Adrenal gland (tissue), 12 donors: ENCODE data around the gene OSCP1. TPM values are rescaled to one million over a fixed set of nuclear protein-coding genes. Genes with fewer than 3 reads are reported as not detected.

Experiments
- DNase-seq, 7 donors: peaks; one replicate each; pipeline ENCODE4 v3.0.0-alpha.2; 2019 to 2020
- H3K27ac ChIP-seq, 5 donors: fragments of 200-600 bp; sonication (generic) in 4 of 5; 1 replicate in 3 of 5; 2 replicates in 2 of 5; pipeline versions ENCODE4 v1.5.1 to v1.8.0; 2016 to 2020; ENCODE audit warnings: mild to moderate bottlenecking in 1 of 5
- H3K27me3 ChIP-seq: fragments of 200-600 bp; 2 replicates; pipeline ENCODE4 v1.8.0; 2021
- H3K36me3 ChIP-seq, 2 donors: fragments of 200-600 bp; replicated peaks in 1 of 2; 1 replicate in 1 of 2; 2 replicates in 1 of 2; pipeline versions ENCODE4 v1.5.1 to v1.8.0; 2018 to 2022
- H3K4me1 ChIP-seq, 2 donors: fragments of 200-600 bp; replicated peaks in 1 of 2; 1 replicate in 1 of 2; 2 replicates in 1 of 2; pipeline versions ENCODE4 v1.5.1 to v1.8.0; 2018 to 2021
- H3K4me3 ChIP-seq, 4 donors: fragments of 200-600 bp; sonication (generic) in 3 of 4; one replicate each; pipeline ENCODE4 v1.5.1; 2016 to 2018
- H3K9me3 ChIP-seq, 3 donors: fragments of 200-600 bp; sonication (generic) in 1 of 3; replicated peaks in 1 of 3; 1 replicate in 2 of 3; 2 replicates in 1 of 3; pipeline versions ENCODE4 v1.5.1 to v1.8.0; 2016 to 2021
- POLR2A ChIP-seq, 2 donors: fragments of 450-650 bp; IDR thresholded peaks; one replicate each; pipeline ENCODE4 v1.6.1; 2017; ENCODE audit warnings: antibody characterized with exemption in 2 of 2, mild to moderate bottlenecking in 2 of 2, moderate library complexity in 1 of 2
- WGBS, 4 donors: extraction: QIAGEN DNeasy Blood & Tissue Kit in 2 of 4; methylation state at CpG; one replicate each; pipeline versions ENCODE4 v1.1.5 to v1.1.7; 2013 to 2017; 5-methylcytosine and 5-hydroxymethylcytosine counted together
- intact Hi-C, 2 donors: fragments of 100-400 bp; cut with DNase I; formaldehyde crosslinking; loops; one replicate each; pipeline versions ENCODE4 v1.14.1 to v1.15.0; 2022 to 2023
- polyA plus RNA-seq, 3 donors: library from polyadenylated mRNA; stranded (reverse); fragments of 200-250 nt in 2 of 3; fragments of 350-450 nt in 1 of 3; fragmentation: Illumina TruSeq in 1 of 3; extraction: RNeasy Lipid Tissue Mini Kit (QIAGEN cat#74804) in 1 of 3; gene quantifications; one replicate each; pipeline ENCODE4 v1.2.3, GENCODE V29; 2013 to 2014
- total RNA-seq, 9 donors: library from RNA; depleted of rRNA in 4 of 9; stranded (reverse); fragments of >200 nt in 4 of 9; fragments of 120-200 nt in 1 of 9; fragmentation: NEBNext Ultra II Directional in 1 of 9; extraction: Animal tissue kit (Norgen Biotek cat#: 25700) in 1 of 9; gene quantifications; one replicate each; pipeline versions ENCODE4 v1.1.0 to v1.2.4, GENCODE V29; 2013 to 2023
- TF ChIP-seq, protein P1 (sequence below), 6 experiments: fragments of 450-650 bp in 4 of 6; fragments of 200-600 bp in 2 of 6; sonication (generic) in 1 of 6; IDR thresholded peaks; 1 replicate in 5 of 6; 2 replicates in 1 of 6; pipeline versions ENCODE4 v1.5.1 to v1.8.0; 2016 to 2021; ENCODE audit warnings: antibody characterized with exemption in 6 of 6, mild to moderate bottlenecking in 2 of 6, moderate library complexity in 1 of 6
- donor health status: healthy with polysubstance abuse.
- donor health status: Bipolar disorder and iron deficiency.
- donor health status: DM: yes; HTN: yes; CAD: no.
- donor health status: DM: no; HTN: no; CAD: no.
- donor health status: DM: no; HTN: no; CAD: no.
- donor health status: DM: yes; HTN: yes; CAD: no.

Gene OSCP1
- total and polyA plus RNA-seq, 12 donors, result 5.5 to 29.9 (median 11.6) TPM

DNA sequence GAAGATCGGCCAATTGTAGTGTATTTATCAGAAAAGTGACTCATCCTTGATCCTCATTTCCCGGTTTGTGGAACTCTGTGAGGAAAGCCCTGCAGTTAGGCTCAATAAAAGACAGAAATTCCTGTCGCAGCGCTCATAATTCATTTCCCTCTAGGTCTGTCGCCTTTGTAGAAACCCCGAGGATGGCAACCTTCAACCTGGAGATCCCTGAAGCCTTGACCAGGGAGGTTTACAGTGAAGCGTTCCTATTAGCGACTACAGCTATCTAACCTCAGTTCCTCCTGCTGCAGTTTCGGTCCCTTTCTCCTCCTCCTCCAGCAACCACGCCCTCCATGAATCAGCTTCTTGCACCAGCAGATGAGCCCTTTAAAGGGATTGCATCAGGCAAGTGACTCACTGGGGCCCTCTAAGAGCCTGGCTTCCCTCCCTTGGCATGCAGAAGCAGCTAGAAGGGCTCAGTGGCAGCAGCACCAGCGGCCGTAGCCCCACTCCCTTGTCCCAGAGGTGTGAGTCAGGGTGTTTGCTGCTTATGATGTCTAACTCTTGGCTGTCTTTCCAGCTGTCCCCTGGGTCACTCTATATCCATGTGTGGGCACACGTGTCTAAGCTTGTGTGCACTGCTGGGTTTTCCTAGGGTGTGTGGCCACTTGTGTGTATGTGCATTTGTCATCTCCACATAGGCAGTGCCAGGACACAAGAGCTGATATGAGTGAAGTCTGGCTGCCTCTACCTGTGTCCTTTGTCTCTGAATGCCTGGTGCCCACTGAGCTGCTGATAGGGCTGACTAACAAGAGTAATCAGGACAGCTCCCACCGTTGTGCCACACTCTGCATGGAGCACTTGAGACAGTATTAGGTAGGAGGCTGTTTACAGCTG lies 63.7 kb downstream of the OSCP1 start:
- Histone ChIP-seq H3K27ac (peak overlapping the region; percentile 87 to 98 (median 95)), H3K9me3 (no peaks in the 10 kb centered on the region), H3K4me3 (peak overlapping the region in 2 of 4 donors; percentile 11 to 99), H3K36me3 (peaks cover 0 to 6% of the 10 kb centered on the region in 2 donors), H3K27me3 (no peaks in the 10 kb centered on the region), H3K4me1 (peaks cover 27 to 40% of the 10 kb centered on the region in 2 donors)
- DNase-seq, result peak; percentile 94 to 99 (median 99)
- TF ChIP-seq POLR2A (IDR thresholded peaks at IDR 0.05), result peak; percentile 66 to 97
- TF ChIP-seq, protein P1, sequence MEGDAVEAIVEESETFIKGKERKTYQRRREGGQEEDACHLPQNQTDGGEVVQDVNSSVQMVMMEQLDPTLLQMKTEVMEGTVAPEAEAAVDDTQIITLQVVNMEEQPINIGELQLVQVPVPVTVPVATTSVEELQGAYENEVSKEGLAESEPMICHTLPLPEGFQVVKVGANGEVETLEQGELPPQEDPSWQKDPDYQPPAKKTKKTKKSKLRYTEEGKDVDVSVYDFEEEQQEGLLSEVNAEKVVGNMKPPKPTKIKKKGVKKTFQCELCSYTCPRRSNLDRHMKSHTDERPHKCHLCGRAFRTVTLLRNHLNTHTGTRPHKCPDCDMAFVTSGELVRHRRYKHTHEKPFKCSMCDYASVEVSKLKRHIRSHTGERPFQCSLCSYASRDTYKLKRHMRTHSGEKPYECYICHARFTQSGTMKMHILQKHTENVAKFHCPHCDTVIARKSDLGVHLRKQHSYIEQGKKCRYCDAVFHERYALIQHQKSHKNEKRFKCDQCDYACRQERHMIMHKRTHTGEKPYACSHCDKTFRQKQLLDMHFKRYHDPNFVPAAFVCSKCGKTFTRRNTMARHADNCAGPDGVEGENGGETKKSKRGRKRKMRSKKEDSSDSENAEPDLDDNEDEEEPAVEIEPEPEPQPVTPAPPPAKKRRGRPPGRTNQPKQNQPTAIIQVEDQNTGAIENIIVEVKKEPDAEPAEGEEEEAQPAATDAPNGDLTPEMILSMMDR (IDR thresholded peaks at IDR 0.05), result no peak
- intact Hi-C loops, result no loop called here
- 0 to 2% (median 1%) methylated on average over 12 to 14 of the region's 14 CpGs for WGBS, 4 donors

DNA sequence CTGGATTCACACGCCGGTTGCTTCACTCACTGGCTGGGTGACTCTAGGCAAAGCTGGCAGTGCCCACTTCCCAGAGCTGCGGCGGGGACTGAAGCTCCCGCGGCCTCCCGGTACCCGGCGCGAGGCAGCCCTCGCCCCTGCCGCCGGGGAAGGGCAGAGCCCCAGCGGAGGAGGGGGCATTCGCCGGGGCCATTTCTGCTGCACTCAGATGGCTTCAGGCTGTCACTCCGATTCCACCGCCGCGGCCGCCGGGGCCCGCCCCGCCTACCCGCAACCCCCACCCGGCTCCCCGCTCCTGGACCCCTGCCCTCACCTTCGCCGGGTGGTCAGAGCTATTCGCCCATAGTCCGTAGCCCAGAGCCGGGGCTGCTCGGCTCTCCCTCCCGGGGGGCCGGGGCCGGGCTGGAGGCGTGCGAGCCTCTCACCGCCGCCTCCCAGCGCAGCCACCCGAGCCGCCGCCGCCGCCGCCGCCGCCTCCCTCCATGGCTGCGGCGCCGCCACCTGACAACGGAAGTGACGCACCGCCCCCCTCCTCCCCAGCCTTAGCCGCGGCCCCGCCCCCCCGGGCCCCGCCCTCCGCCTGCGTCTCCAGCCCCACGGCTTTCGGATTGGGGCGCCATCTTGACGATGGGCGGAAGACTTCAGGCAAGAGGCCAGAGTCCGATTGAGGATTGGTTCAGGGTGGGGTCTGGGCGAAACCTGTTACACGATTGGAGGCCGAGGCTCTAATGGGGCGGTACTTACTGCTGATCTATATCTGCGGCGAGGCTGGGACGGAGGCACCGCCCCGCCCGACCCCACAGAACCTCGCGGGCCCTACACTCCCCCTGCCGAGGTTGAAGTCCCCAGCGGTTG lies 64.6 kb downstream of the OSCP1 start, which contains the start of gene STK40:
Gene STK40, minus strand, starts transcription at position 515 of the 855 bp plus-strand sequence. CDS start 24,592 bp downstream, outside the sequence.
- Histone ChIP-seq H3K27ac (peak within 1 kb of the TSS; percentile 87 to 98 (median 95)), H3K27me3 (no peaks in the 10 kb centered on the region), H3K9me3 (no peaks in the 10 kb centered on the region), H3K4me3 (peak within 1 kb of the TSS; percentile 43 to 99 (median 80)), H3K36me3 (no peaks in the 10 kb centered on the region), H3K4me1 (peaks cover 30 to 44% of the 10 kb centered on the region in 2 donors)
- WGBS, 4 donors, result 0 to 1% (median 1%) methylated on average over 3 to 81 of the region's 82 CpGs
- intact Hi-C loops, result no loop called here
- DNase-seq, result peak; percentile 99
- TF ChIP-seq, protein P1 (IDR thresholded peaks at IDR 0.05), result no peak
- TF ChIP-seq POLR2A (IDR thresholded peaks at IDR 0.05), result peak; percentile 77 to 84

DNA sequence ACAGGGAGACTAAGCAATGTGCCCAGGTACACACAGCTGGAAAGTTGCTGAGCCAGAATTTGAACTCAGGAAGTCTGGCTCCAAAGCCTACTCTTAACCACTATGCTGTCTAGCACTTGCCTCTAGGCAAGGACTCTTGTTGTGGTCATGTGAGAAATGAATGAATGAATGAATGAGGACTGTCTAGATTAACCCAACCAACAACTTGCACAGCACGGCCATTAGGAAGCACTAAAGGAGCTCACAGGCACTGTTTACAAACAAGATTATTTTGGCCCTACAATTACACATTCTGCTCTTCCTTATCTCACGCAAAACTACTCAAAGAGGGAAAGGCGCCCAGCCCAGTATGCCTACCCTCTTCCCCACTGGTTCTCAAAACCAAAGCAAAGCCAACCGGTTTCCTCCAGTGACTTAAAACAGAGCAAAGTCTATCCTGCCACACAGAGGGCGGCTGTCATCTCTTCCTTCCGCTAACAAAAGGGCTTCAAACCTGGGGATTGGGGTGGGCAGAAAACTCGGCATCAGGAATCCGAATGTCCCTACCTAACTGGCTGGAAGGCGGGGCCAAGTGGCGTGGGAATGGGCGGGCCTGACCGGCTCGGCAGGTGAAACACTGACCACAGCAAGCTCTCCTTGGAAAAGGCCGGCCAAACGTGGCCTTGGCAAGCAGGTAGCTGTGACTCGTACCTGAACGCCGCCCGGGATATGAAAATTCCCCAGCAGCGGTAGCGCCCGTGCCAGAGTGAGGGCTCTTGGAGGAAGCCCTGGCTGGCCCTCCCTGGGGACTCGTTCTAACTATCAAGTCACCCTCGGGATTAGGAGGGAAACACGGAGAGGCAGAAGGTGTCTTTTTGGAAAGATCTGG lies 65.5 kb downstream of the OSCP1 start:
- H3K27me3 ChIP-seq, result no peaks in the 10 kb centered on the region
- peak; percentile 50 to 81 (median 64) for DNase-seq
- H3K27ac ChIP-seq, result peak overlapping the region in 4 of 5 donors; percentile 89 to 98 (median 96)
- intact Hi-C loops, result no loop called here
- no peaks in the 10 kb centered on the region for H3K9me3 ChIP-seq
- no peaks in the 10 kb centered on the region for H3K36me3 ChIP-seq
- peak overlapping the region; percentile 43 to 99 (median 80) for H3K4me3 ChIP-seq
- 4 to 5% (median 5%) methylated on average over 16 to 25 of the region's 25 CpGs for WGBS, 4 donors
- TF ChIP-seq, protein P1 (IDR thresholded peaks at IDR 0.05), result no peak
- no peak for TF ChIP-seq POLR2A (IDR thresholded peaks at IDR 0.05)
- peaks cover 39 to 53% of the 10 kb centered on the region in 2 donors for H3K4me1 ChIP-seq
